Activated CD4-positive, alpha-beta T cell treated with anti-CD3 and anti-CD28 coated beads, Interleukin-2, amount 50 U/mL, for 1 hour (primary cell): ENCODE results near the gene KRTAP3-1.
"Not testable (repeated sequence)": the region's sequence is repeated elsewhere in the genome, so short reads cannot be mapped to it uniquely, and the experiment has no call there.

ENCODE experiments used
- DNase-seq: peaks from one replicate; pipeline ENCODE4 v3.0.0-alpha.2; 2020

The KRTAP3-1 gene

GRCh38 chr17:41013606-41014005, 4.7 kb upstream of the KRTAP3-1 start:
- DNase-seq = no peak

- no peak for DNase-seq
Observed at GRCh38 chr17:41013181-41013580, 4.3 kb upstream of the KRTAP3-1 start.

- no peak for DNase-seq
Observed at GRCh38 chr17:41012326-41013120, 3.6 kb upstream of the KRTAP3-1 start.

- no peak for DNase-seq
Observed at GRCh38 chr17:41010441-41010840, 1.5 kb upstream of the KRTAP3-1 start.

GRCh38 chr17:41009936-41010335, 1.0 kb upstream of the KRTAP3-1 start:
- DNase-seq = no peak

- no peak for DNase-seq
Observed at GRCh38 chr17:41009301-41009760, 403 bp upstream of the KRTAP3-1 start.

- DNase-seq = no peak
Observed at GRCh38 chr17:41004397-41004796, 4.5 kb downstream of the KRTAP3-1 start.

- no peak for DNase-seq
Observed at GRCh38 chr17:41003926-41004325, 5.0 kb downstream of the KRTAP3-1 start.

GRCh38 chr17:41002814-41003213, 6.1 kb downstream of the KRTAP3-1 start:
- DNase-seq = no peak

- no peak for DNase-seq
Observed at GRCh38 chr17:41001795-41002194, 7.1 kb downstream of the KRTAP3-1 start.

GRCh38 chr17:40999563-40999962, 9.4 kb downstream of the KRTAP3-1 start, which contains the start of gene KRTAP3-2:
Gene KRTAP3-2 (minus strand): TSS chr17:40999906. CDS start chr17:40999853, 53 bp downstream.
- DNase-seq = not testable (repeated sequence)

- DNase-seq = no peak
Observed at GRCh38 chr17:40997361-40997760, 11.6 kb downstream of the KRTAP3-1 start.

- DNase-seq = no peak
Observed at GRCh38 chr17:40996829-40997228, 12.1 kb downstream of the KRTAP3-1 start.

- no peak for DNase-seq
Observed at GRCh38 chr17:40995116-40995515, 13.8 kb downstream of the KRTAP3-1 start.

GRCh38 chr17:40993839-40994238, 15.1 kb downstream of the KRTAP3-1 start, which contains the start of gene KRTAP3-3:
Gene KRTAP3-3 (minus strand): TSS chr17:40994164. CDS start chr17:40994097, 67 bp downstream.
- no peak for DNase-seq

- no peak for DNase-seq
Observed at GRCh38 chr17:40993084-40993483, 15.8 kb downstream of the KRTAP3-1 start.

- DNase-seq = no peak
Observed at GRCh38 chr17:40992666-40993065, 16.3 kb downstream of the KRTAP3-1 start.

- DNase-seq = no peak
Observed at GRCh38 chr17:40986920-40987319, 22.0 kb downstream of the KRTAP3-1 start.

GRCh38 chr17:40984226-40984625, 24.7 kb downstream of the KRTAP3-1 start, which contains the start of gene KRT40:
Gene KRT40 (minus strand): TSS chr17:40984326. CDS start chr17:40984273, 53 bp downstream.
- no peak for DNase-seq

GRCh38 chr17:40981115-40981514, 27.8 kb downstream of the KRTAP3-1 start:
- DNase-seq = no peak

- DNase-seq = no peak
Observed at GRCh38 chr17:40980596-40980995, 28.3 kb downstream of the KRTAP3-1 start.

- DNase-seq = no peak
Observed at GRCh38 chr17:40980117-40980516, 28.8 kb downstream of the KRTAP3-1 start.

GRCh38 chr17:40978575-40979151, 30.3 kb downstream of the KRTAP3-1 start:
- no peak for DNase-seq

GRCh38 chr17:40975516-40975915, 33.4 kb downstream of the KRTAP3-1 start:
- DNase-seq = no peak
